NCI-H1436 treated with DMSO at 0.1 percent for 48 hours (cell line): ENCODE measurements around the gene ATG12.
"Not testable (repeated sequence)": the region's sequence is repeated elsewhere in the genome, so short reads cannot be mapped to it uniquely, and the experiment has no call there.

Experiments
- DNase-seq: peaks from one replicate; lab custom pipeline; 2025; lab: John Stamatoyannopoulos, UW

ATG12 gene

DNA sequence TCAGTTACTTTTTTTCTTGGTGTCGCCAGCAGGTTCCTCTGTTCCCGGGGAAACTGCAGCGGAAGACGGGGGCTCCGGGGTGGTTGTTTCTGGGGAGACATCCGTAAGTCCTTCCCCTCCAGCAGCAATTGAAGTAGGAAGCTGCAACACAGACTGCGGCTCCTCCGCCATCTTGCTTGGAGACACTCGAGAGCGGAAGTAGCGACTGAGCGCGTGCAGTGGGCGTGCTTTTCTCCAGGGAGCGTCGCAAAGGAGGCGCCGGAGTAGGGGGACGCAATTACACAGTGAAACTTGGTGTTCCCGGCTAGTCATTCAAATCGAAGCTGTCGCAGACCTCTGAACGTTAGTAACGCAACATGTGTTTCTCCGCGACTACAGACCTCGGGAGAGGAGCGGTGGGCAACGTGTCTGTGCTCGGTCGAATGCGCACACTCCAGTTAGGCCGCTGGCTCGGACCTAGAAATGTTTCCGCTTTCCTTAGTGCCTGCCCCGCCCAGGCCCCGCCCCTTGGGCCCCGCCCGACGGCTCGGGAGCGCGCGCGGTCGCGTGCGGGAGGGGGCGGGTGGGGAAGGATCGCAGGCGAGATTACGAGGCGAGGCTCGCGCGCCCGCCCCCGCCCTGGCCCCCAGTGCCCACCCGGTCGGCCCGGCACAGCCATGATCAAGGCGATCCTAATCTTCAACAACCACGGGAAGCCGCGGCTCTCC is at the start of gene ATG12, which contains the start of gene AP3S1:
TSS of gene ATG12 (minus strand) at position 184 of the 707 bp plus-strand sequence. CDS start at position 171, 13 bp downstream.
TSS of gene AP3S1 (plus strand) at position 554 of the 707 bp plus-strand sequence. CDS start at position 657, 103 bp downstream.
- peak; percentile 70 for DNase-seq

DNA sequence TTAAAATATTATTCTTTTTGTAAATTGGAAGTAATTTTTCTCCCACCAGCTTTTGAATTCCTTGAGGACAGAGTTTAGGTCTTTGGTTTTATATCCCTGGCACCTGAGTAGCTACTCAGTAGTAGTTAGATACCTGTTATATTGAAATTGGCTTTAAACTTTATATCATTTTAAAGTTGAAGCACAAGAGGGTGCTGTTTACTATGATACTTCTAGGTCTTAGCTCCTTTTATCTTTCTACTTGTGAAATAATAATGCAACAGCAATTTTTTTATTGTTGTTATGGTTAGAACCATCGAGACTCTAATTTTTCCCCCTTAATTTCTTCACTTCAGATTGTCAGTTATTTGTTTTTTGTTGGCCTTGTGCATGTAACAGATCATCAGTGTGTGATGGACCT is 46.7 kb upstream of the ATG12 start:
- DNase-seq = no peak

DNA sequence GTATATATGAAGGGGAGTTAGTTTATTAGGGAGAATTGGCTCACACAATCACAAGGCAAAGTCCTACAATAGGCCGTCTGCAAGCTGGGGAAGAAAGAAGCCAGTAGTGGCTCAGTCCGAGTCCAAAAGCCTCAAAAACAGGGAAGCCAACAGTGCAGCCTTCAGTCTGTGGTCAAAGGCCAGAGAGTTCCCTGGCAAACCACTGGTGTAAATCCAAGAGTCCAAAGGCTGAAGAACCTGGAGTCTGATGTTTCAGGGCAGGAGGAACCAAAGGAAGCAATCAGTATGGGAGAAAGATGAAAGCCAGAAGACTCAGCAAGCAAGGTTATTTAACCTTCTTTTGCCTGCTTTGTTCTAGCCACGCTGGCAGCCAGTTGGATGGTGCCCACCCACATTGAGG is 43.8 kb upstream of the ATG12 start:
- not testable (repeated sequence) for DNase-seq

DNA sequence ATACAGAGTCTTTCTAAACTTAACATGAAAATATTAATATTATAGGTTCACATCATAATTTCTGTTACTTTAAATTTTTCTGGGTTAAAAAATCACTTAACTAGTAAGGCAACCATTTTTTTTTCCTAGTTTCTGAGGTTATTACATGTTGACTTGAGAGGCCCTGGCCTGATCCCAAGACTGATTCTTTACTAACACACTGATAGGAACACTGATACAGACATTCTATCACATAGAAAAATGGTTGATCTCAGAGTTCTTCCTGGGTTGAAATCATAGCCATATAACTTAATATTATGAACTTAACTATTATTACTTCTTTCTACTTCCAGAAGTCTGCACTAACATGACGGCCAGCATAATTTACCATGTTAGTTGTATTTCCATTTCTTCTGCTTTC is 43.3 kb upstream of the ATG12 start:
- DNase-seq = no peak

DNA sequence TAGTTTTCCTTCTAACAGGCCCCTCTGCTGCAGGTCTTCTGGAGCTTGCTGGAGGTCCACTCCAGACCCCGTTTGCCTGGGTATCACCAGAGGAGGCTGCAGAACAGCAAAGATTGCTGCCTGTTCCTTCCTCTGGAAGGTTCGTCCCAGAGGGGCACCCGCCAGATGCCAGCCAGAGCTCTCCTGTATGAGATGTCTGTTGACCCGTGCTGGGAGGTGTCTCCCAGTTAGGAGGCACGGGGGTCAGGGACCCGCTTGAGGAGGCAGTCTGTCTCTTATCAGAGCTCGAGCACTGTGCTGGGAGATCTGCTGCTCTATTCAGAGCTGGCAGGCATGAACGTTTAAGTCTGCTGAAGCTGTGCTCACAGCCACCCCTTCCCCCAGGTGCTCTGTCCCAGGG is 41.1 kb upstream of the ATG12 start:
- not testable (repeated sequence) for DNase-seq

DNA sequence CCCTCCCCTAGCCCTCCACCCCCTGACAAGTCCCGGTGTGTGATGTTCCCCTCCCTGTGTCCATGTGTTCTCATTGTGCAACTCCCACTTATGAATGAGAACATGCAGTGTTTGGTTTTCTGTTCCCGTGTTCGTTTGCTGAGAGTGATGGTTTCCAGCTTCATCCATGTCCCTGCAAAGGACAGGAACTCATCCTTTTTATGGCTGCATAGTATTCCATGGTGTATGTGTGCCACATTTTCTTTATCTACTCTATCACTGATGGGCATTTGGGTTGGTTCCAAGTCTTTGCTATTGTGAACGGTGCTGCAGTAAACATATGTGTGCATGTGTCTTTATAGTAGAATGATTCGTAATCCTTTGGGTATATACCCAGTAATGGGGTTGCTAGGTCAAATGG is 36.0 kb upstream of the ATG12 start:
- not testable (repeated sequence) for DNase-seq

DNA sequence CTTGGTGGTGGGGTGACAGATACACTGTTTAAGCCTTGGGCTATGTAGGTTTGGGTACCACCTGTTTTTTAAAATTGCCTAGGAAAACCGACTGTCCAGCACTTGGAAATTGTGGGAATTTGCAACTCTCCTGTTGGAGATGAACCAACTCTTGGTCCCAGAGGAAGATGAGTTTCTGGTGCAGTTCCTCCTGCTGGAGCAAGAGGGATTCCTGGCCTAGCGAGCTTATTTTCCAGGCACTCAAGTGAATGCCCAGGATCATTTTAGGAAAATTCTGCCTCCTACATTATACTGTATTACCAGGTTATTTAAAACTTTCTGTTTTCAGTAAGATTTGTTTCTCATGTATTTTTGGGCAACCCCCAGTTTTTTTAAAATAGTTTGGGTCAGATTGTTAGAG is 34.1 kb upstream of the ATG12 start:
- DNase-seq = no peak

DNA sequence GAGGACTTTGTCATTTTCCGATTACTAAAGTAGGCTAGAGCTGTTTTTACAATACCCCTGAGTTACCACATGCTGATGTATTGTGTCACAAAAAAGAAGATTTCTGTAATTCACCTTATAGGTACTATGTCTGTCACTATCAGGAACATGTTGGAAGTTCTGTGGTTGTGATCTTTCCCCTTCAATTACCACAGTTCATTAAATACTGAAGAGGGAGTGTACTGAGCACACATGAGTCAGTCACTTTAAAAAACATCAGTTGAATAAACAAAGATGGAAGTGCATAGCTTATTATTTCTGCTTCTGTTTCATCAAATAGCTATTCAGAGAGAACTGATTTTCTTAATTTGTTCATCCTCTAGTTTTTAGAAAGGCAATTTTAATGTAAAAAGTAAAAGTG is 32.0 kb upstream of the ATG12 start:
- peak; percentile 13 for DNase-seq

DNA sequence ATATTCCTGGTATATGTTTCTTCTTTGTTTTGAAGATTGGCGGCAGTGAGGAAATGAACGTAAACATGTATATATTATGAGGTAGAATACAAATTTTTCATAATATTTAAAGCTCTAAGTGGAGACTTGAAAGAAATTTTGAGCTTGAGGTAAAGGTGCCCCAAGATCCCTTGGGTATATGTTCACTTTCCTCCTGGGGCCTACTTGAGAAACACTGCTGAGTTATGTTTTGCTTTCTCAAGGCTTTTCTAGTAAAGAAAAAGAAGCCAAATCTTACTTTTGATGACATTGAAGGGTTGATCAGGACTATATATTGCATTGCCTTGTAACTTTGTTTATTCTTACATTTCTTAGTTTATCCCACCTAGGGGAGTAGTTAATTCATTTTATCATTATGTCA is 31.1 kb upstream of the ATG12 start:
- DNase-seq = no peak

DNA sequence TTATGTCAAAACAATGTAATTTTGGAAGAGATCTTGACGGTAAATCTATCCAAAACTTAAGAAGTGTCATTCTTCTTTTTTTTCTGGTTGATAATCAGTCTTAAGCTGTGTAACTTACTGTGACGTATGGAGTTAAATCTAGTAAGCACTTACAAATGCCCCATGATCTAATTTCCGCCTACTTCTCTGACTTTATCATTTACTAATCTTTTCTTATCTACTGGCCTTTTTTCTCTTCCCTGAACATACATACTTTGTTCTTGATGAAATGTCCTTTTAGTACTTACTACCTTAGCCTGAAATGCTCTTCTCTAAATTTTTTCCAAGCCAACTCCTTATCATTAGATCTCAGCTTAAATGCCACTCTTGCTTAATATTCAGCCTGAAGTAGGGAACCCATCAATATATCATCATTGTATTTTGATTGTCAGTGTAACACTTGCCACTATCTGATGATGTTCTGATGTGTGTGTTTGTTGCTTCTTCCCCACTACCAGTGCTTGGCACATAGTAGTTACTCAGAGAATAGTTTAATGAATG is 28.0 kb upstream of the ATG12 start:
- DNase-seq = no peak

DNA sequence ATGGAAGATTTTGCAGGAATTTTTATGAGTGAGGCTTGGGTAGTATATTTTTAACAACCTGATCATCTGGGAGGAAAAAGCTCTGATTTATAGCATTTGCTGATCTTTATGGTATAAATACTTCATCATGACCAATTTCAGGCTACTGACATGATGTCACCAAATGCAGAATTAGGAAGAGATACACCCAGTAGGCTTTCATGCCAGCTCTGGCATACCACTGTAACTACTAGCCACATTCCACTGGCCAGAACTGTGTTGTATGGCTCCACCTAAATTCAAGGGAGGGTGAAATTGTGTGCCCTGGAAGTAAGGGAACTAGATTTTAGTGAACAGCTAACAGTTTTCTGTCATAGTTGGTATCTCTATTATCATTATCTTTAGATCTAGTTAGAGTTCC is 18.0 kb upstream of the ATG12 start:
- no peak for DNase-seq

DNA sequence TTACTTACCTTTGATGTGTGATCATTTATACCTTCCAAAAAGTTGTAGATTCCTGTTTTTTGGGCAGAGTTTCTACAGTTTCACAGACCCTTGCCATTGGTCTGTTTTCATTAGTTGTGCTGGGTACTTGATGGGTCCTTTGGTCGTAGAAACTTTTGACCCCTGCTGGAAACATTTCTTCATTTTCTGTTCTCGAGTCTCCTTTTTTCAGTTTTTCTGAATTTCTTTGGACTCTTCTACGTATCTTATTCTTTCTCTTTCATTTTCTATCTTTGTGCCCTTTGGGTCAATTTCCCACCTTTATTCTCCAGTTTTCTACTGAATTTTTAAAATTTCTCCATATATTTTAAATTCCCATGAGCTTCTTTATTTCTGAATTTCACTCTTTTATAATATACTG is 17.0 kb upstream of the ATG12 start:
- no peak for DNase-seq

DNA sequence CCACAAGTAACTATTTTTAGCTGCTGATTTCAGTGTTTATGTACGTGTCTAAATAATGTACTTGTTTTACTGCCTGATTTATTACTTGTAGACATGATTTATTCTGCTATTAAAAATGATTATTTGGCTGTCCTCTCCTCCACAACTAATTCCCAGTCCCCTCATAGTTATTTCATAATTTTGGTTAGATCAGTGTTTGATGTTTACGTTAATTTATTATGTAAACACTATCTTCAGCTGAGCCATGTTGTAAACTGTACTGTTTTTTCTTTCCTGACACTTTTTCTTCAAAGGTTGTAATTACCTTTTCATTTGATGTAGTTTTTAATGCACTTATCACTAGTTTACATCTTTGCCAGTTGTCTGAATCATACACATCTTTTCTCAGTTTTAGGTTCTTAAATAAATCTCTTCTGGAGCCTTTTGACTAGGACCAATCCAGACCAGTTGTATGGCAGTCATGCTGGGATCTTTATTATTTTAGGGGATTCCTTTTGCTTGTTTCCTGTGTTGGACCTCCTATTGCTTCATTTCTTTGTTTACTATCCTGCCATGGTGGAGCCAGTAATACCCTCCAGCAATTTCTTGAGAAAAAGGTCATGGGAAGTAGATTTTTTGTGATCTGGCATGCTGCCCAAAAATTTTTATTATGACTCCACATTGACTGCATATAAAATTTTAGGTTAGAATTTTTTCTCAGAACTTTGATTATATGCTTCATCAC is 16.4 kb upstream of the ATG12 start:
- no peak for DNase-seq

DNA sequence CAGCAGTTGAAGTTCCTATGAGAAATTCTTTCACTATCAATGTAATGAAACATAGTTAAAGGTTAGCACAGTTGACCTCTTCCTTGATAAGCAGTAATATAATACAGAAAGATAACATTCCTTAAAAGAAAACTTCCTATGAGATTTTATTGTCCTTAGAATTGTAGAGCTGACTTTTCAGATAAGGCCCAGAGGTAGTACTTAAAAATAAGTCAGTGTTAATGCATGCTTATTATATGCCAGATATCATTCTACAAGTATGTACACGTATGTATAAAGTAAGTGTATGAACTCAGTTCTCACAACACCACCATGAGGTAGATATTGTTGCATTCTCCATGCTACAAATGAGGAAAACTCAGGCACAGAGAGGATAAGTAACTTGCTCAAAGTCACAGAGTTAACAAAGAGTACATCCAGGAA is 15.7 kb upstream of the ATG12 start:
- DNase-seq = no peak

DNA sequence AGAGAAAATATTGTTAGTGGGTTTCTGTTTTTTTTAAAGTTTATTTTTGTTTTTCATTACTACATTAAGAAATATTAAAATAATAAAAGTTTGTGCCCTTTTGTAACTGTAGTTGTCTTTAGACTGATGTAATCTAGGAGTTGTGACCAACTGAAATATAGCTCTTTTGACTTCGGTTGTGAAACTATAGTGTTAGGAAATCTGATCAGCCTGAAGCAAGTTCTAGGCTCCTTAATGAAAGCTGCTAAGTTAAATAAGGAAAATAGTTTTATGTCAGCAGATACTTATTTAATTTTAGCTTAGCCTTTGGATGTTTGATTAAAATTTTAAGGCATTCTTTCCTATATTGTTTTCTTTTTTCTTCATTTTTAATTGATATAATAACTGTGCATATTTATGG is 14.6 kb upstream of the ATG12 start:
- no peak for DNase-seq

DNA sequence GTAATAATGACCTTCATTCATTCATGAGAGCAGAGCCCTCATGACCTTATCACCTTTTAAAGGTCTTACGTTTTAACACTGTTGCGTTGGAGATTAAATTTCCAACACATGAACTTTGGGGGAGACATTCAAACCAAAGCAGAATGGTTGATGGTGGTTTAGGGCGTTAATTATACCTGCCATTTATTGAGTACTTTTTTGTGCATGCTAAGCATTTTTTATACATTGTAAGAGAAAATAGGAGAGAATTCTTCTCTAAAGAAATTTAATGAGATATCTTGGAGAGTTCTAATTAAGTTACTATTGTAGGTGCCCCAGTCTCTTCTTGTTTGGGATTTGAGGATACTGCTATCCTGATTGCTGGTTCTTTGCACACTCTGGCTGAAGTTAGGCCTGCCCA is 12.8 kb upstream of the ATG12 start:
- DNase-seq = no peak

DNA sequence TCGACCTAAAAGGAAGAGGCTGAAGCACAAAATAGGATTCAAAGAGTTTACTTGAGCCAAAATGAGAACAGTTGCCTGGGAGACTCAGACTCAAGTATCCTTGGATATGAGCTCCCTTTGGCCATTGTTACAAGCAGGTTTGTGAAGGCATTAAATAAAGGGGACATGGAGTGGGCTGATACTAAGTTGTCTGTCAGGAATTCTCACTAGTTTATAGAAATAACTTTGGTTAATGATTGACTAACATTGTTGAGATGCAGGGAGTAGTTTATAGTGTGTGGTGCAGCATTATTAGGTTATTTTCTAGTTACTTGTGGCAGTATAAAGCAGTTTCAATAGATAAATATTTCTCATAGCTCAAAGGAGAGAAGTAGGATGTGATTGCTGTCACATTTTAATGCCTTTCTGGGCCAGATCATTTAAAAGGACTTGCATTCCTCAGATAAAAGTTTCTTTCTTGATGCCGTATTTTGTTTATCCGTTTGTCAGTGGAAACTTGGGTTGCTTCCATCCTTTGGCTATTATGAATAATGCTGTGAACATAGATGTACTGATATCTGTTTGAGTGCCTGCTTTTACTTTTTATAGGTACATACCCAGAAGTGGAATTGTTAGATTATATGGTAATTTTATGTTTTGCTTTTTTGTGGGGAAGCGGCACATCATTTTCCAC is 9.5 kb upstream of the ATG12 start:
- no peak for DNase-seq

DNA sequence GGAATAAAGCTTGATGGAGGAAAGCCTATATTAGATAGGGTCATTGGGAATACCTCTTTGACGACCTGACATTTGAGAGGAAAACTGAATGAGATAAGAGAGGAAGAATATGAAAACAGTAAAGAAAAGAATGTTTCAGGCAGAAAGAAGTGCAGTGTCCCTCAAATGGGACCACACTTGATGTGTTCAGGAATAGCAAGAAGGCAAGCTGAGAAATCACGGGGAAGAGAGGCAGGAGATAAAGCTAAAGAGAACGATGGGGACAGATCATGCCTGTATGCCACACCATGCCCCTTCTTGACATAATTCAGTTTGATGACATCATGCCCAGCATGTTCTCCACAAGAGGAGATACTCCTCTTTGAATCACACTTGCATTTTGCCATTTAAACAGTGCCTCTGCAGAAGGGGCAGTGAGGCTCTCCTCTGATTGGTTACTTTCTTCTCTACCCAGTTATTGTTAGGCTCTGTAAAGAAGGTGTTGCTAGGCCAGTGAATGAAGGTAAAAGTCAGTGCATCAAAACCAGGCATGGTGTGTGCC is 8.0 kb upstream of the ATG12 start:
- no peak for DNase-seq

DNA sequence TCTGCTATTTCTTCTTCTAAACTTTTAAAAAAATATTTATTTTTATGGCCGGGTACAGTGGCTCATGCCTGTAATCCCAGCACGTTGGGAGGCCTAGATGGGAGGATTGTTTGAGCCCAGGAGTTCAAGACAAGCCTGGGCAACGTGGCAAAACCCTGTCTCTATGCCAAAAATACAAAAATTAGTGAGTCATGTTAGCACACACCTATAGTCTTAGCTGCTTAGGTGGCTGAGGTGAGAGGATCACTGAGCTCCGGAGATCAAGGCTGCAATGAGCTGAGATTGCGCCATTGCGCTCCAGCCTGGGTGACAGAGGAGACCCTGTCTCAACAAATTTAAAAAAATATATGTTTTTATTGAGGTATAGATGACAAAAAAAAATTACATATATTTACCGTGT is 5.9 kb upstream of the ATG12 start:
- DNase-seq = no peak

DNA sequence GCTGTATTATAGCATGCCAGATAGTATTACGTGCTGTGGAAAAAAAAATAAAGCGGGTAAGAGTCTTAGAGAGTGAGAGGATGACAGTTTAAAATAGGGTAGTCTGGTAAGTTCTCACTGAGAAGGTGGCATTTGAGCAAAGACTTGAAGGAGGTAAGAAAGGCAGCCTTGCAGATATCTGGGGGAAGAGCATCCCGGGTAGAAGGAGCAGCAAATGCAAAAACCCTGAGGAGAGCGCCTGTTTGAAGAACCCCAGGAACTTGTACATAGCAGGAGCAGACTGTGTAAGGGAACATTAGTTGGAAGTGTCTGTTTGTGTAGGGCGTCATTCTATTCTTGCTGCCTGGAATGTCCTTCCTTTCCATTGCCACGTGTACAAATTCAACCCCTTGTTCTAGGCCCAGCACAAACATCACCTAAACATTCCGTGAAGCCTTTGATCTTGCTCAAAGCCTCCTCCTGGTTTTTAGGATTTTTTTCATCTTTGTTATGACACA is 3.0 kb upstream of the ATG12 start:
- DNase-seq = no peak

DNA sequence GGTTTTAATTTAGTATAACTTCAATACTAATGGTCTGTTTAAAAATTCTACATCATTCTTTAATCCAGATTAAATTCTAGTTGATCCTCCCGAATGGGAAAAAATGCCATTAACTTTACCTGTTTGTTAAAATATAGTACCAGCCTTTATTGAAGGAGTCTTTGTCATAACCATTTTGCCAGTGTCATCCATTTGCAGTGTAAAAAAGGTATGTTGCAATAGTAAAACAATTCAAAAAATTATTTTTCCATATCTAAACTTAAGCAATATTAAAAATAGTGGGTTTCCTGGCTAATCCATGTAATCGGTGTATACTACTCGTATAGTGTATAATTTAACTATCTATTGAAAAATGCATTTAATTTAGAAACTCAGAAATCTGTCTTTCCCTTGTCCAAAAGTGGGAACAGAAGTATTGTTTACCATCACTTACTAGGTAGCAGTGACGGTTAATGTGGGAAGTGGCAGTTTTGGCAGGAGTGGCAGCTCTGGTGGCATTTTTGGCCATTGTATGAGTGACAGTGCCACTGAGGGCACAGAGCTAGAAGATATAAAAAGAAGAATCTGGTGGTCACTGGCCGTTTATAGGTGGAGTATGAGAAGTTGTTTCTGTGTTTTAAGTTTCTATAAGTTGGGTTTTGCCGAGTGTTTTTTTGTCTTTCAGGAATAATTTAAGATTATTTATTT is 2.2 kb upstream of the ATG12 start:
- no peak for DNase-seq

DNA sequence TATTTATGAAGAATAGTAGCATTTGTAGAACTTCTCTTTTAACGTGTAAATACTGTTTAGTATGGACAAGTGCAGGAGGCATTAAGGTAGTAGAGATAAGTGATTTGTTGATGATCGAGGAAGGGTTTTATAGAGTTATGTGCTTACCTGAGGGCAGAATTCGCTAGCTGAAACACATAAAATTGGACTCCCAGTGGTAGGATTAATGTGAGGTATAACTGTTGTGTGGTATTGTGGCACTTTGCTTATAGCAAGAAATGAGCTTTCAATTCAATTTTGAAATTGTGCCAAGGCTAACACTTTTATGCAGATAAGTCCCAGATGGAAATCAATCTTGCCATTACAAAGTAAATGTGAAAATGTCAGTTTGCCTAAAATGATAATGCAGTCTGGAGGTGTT is 1.6 kb upstream of the ATG12 start:
- DNase-seq = no peak
